HepG2 (cell line): ENCODE measurements around the gene PSD4. TPM values are rescaled to one million over a fixed set of nuclear protein-coding genes. Genes with fewer than 3 reads are reported as not detected.

Experiments used
- ATAC-seq: fragments of 200-7000 bp; cut with Tn5 transposase; 3 replicates; pipeline ENCODE4 v1.9.1; 2020; ENCODE audit warnings: mild to moderate bottlenecking, moderate library complexity
- BruUV-seq: library from RNA; stranded (reverse); fragments of 400-500 nt; replicated peaks from 2 replicates; lab custom pipeline; 2021; lab: Mats Ljungman, UMichigan
- CTCF ChIA-PET: fragments of 300-600 bp; formaldehyde crosslinking; extraction: SDS; loops from one replicate; lab custom pipeline; 2021; ENCODE audit warnings: low total read pairs, inconsistent platforms, low intra/inter-chr PET ratio; lab: Yijun Ruan, JAX
- POLR2A ChIA-PET: fragments of 350-600 bp; sonication (Branson Sonifier 250); formaldehyde crosslinking; loops from one replicate; lab custom pipeline; 2020; ENCODE audit warnings: antibody characterized with exemption, inconsistent platforms; lab: Yijun Ruan, JAX
- DNase-seq: peaks from one replicate; pipeline ENCODE4 v3.0.0-alpha.2; 2015; ENCODE audit warnings: low spot score
- FAIRE-seq: peaks from 3 replicates; lab custom pipeline; 2011; peaks lifted over from hg19 to GRCh38; lab: Jason Lieb, UNC
- H2AFZ ChIP-seq: one replicate; pipeline ENCODE4 v1.6.1; 2011; ENCODE audit warnings: low read length, inconsistent platforms
- H3K27ac ChIP-seq: fragments of 300-600 bp; 3 replicates; pipeline ENCODE4 v1.8.0; 2011; ENCODE audit warnings: mixed run types, mild to moderate bottlenecking, mixed read lengths, low read length, inconsistent platforms; ENCODE audit not compliant: insufficient read depth; ENCODE audit errors: extremely low read length
- H3K27me3 ChIP-seq, 2 experiments: fragments of 200-600 bp in 1 of 2; 2 replicates in 1 of 2; 3 replicates in 1 of 2; pipeline versions ENCODE4 v1.6.0 to v1.8.0; 2011; ENCODE audit warnings: low read length in 2 of 2, mild to moderate bottlenecking in 2 of 2, moderate library complexity in 2 of 2, inconsistent platforms in 1 of 2; ENCODE audit not compliant: insufficient read depth in 2 of 2, control insufficient read depth in 1 of 2
- H3K36me3 ChIP-seq, 2 experiments: fragments of 200-600 bp in 1 of 2; replicated peaks in 1 of 2; 2 replicates in 1 of 2; 3 replicates in 1 of 2; pipeline versions ENCODE4 v1.5.1 to v1.8.0; 2011; ENCODE audit warnings: low read length in 2 of 2, inconsistent platforms in 1 of 2; ENCODE audit not compliant: insufficient read depth in 2 of 2, control insufficient read depth in 1 of 2
- H3K4me1 ChIP-seq: 2 replicates; pipeline ENCODE4 v1.5.1; 2012; ENCODE audit warnings: low read length, inconsistent platforms; ENCODE audit not compliant: insufficient read depth
- H3K4me2 ChIP-seq: 2 replicates; pipeline ENCODE4 v1.6.0; 2011; ENCODE audit warnings: low read depth, low read length, inconsistent platforms
- H3K4me3 ChIP-seq, 3 experiments: fragments of 200-600 bp in 1 of 3; sonication (generic), shearing (Covaris generic) in 1 of 3; replicated peaks in 1 of 3; 2 replicates each; pipeline ENCODE4 v1.5.1; 2011 to 2016; ENCODE audit warnings: low read length in 3 of 3, inconsistent platforms in 2 of 3, low read depth in 2 of 3, mild to moderate bottlenecking in 2 of 3, control low read depth in 1 of 3, mixed read lengths in 1 of 3; ENCODE audit not compliant: insufficient read depth in 1 of 3
- H3K79me2 ChIP-seq: one replicate; pipeline ENCODE4 v1.6.1; 2011; ENCODE audit warnings: low read length, inconsistent platforms; ENCODE audit not compliant: insufficient read depth
- H3K9ac ChIP-seq: 2 replicates; pipeline ENCODE4 v1.6.0; 2011; ENCODE audit warnings: mild to moderate bottlenecking, low read depth, low read length, inconsistent platforms; ENCODE audit not compliant: insufficient read depth
- H3K9me3 ChIP-seq: 2 replicates; pipeline ENCODE4 v1.5.1; 2012; ENCODE audit warnings: mild to moderate bottlenecking, low read length
- H4K20me1 ChIP-seq: 2 replicates; pipeline ENCODE4 v1.6.0; 2011; ENCODE audit warnings: inconsistent platforms, mild to moderate bottlenecking, low read length, moderate library complexity; ENCODE audit not compliant: insufficient read depth
- ATRX ChIP-seq: sonication (generic); formaldehyde crosslinking; IDR thresholded peaks from 2 replicates; pipeline ENCODE4 v1.4.0; 2020; ENCODE audit warnings: missing genetic modification reagents, borderline replicate concordance
- ERF ChIP-seq: IDR thresholded peaks from 2 replicates; pipeline ENCODE4 v1.6.1; 2018; ENCODE audit warnings: missing biosample characterization, missing genetic modification reagents
- HOXA5 ChIP-seq: sonication (generic); formaldehyde crosslinking; IDR thresholded peaks from 2 replicates; pipeline ENCODE4 v1.4.0; 2020; ENCODE audit warnings: missing genetic modification reagents
- IRF9 ChIP-seq: sonication (generic); formaldehyde crosslinking; IDR thresholded peaks from 2 replicates; pipeline ENCODE4 v1.8.0; 2022; ENCODE audit warnings: missing genetic modification reagents, mild to moderate bottlenecking, borderline replicate concordance
- KIAA2018 ChIP-seq: sonication (generic); formaldehyde crosslinking; IDR thresholded peaks from 2 replicates; pipeline ENCODE4 v1.5.0; 2020; ENCODE audit warnings: mild to moderate bottlenecking, missing genetic modification reagents, borderline replicate concordance
- LBX2 ChIP-seq: sonication (generic); formaldehyde crosslinking; IDR thresholded peaks from 2 replicates; pipeline ENCODE4 v1.5.0; 2020; ENCODE audit warnings: missing genetic modification reagents, mild to moderate bottlenecking, borderline replicate concordance
- MEF2D ChIP-seq: sonication (generic); formaldehyde crosslinking; IDR thresholded peaks from 2 replicates; pipeline ENCODE4 v1.5.1; 2020; ENCODE audit warnings: mild to moderate bottlenecking, missing genetic modification reagents
- MLLT10 ChIP-seq: sonication (generic); formaldehyde crosslinking; IDR thresholded peaks from 2 replicates; pipeline ENCODE4 v1.4.0; 2020; ENCODE audit warnings: missing genetic modification reagents
- NR2F1 ChIP-seq, 2 experiments: fragments of 450-650 bp in 1 of 2; formaldehyde crosslinking in 1 of 2; IDR thresholded peaks; 2 replicates each; pipeline versions ENCODE4 v1.5.0 to v1.6.1; 2016 to 2020; ENCODE audit warnings: mild to moderate bottlenecking in 1 of 2, missing compliant biosample characterization in 1 of 2, missing genetic modification reagents in 1 of 2, moderate library complexity in 1 of 2
- ZNF232 ChIP-seq: sonication (generic); formaldehyde crosslinking; IDR thresholded peaks from 2 replicates; pipeline ENCODE4 v1.4.0; 2020; ENCODE audit warnings: missing genetic modification reagents, borderline replicate concordance
- ZNF7 ChIP-seq: IDR thresholded peaks from 2 replicates; pipeline ENCODE4 v1.6.1; 2016; ENCODE audit warnings: missing biosample characterization, missing genetic modification reagents
- ZSCAN9 ChIP-seq: IDR thresholded peaks from 2 replicates; pipeline ENCODE4 v1.6.1; 2016; ENCODE audit warnings: borderline replicate concordance
- WGBS: methylation state at CpG from one replicate; pipeline ENCODE4 v1.1.6; 2017; ENCODE audit warnings: low lambda C conversion rate; 5-methylcytosine and 5-hydroxymethylcytosine counted together
- in situ Hi-C: cut with HindIII; loops from 2 replicates; pipeline ENCODE4 v1.10.0; 2017; ENCODE audit warnings: low pct_unique_long_range_greater_than_20kb; ENCODE audit not compliant: extremely low pct_ligation_motif_present
- intact Hi-C: fragments of 100-400 bp; cut with micrococcal nuclease; formaldehyde crosslinking; loops from one replicate; pipeline ENCODE4 v1.10.0; 2022; ENCODE audit not compliant: unreplicated experiment
- polyA plus RNA-seq, 8 experiments: library from polyadenylated mRNA; depleted of rRNA in 3 of 8; stranded (reverse) in 7 of 8; unstranded in 1 of 8; fragments of >200 nt; fragmentation: Illumina TruSeq in 4 of 8; extraction: Trizol in 4 of 8; gene quantifications; 2 replicates each; pipeline versions ENCODE4 v1.2.1 to v1.2.3, GENCODE V29; 2011 to 2016; ENCODE audit warnings: low read depth in 4 of 8, missing spikeins in 1 of 8, mixed read lengths in 1 of 8; ENCODE audit not compliant: insufficient read depth in 1 of 8
- total RNA-seq, 5 experiments: library from RNA; depleted of rRNA; stranded (reverse); fragments of >200 nt; fragmentation: Illumina TruSeq; extraction: Trizol; gene quantifications; 2 replicates each; pipeline ENCODE4 v1.2.3, GENCODE V29; 2016; ENCODE audit warnings: low read depth in 1 of 5

Gene PSD4
- total and polyA plus RNA-seq, 2 of the 13 experiments (the other 11 are each of a cell fraction or from before 2014, with no cell fraction given): 5.8 to 9.4 TPM

GRCh38 chr2:113136828-113137775 lies 36.7 kb upstream of the PSD4 start:
- Histone ChIP-seq H3K36me3 (peaks cover 2 to 8% of the 10 kb centered on the region in 2 experiments; a peak in 3 of 5 replicates), H3K4me1 (peaks cover 63% of the 10 kb centered on the region), H3K79me2 (no peaks in the 10 kb centered on the region), H2AFZ (no peak overlapping the region), H3K4me2 (no peak overlapping the region; the same call in 1 of the 2 replicates), H3K27ac (no peak overlapping the region), H3K4me3 (no peak overlapping the region), H4K20me1 (no peaks in the 10 kb centered on the region), H3K9ac (no peak overlapping the region), H3K27me3 (peaks cover 0 to 11% of the 10 kb centered on the region in 2 experiments; a peak in 1 of 5 replicates), H3K9me3 (no peaks in the 10 kb centered on the region)
- POLR2A ChIA-PET: interaction anchor here (0.9 to 5.7 kb wide), 9 partner anchors 10 to 62 kb away, joined by 3 to 63 read pairs (median 12); partner anchors contain the start of gene IL1RN
- 38% methylated on average over 8 of the region's 8 CpGs for WGBS
- CTCF ChIA-PET: interaction anchor here (0.7 to 5.4 kb wide), 17 partner anchors 30 to 253 kb away, joined by 3 to 80 read pairs (median 6); no protein-coding TSS in a partner anchor
- FAIRE-seq: peak; percentile 84
- in situ Hi-C loops (loop anchor here (5.0 kb wide), 3 partner anchors 55 to 235 kb away; no protein-coding TSS in a partner anchor), intact Hi-C loops (loop anchor here (1.0 to 2.0 kb wide), 3 partner anchors 57 to 254 kb away; no protein-coding TSS in a partner anchor)
- DNase-seq: peak; percentile 59
- BruUV-seq: no TSS peak
- peak; percentile 50 for ATAC-seq
- TF ChIP-seq HOXA5 (CRISPR knock-in tag) (no peak), ERF (CRISPR knock-in tag) (0 out of 2 replicates have a peak, but pooled peaks have one; percentile 33), ZSCAN9 (peak; percentile 71; the same call in 1 of the 2 replicates), KIAA2018 (no peak), LBX2 (CRISPR knock-in tag) (no peak), ZNF7 (CRISPR knock-in tag) (no peak), NR2F1 (CRISPR knock-in tag; IDR thresholded peaks at IDR 0.05) (peak in 1 of 2 experiments; percentile 27; a peak in 1 of 4 replicates), ZNF232 (CRISPR knock-in tag) (peak; percentile 25; the same call in 1 of the 2 replicates), IRF9 (CRISPR knock-in tag) (0 out of 2 replicates have a peak, but pooled peaks have one; percentile 42), MEF2D (CRISPR knock-in tag) (no peak), MLLT10 (CRISPR knock-in tag) (no peak), ATRX (CRISPR knock-in tag) (no peak)
